ENCODE results near the gene GPX5.
A peak's percentile ranks its signal among the peaks of the same experiment; 100 is the strongest.

Gene GPX5

DNA sequence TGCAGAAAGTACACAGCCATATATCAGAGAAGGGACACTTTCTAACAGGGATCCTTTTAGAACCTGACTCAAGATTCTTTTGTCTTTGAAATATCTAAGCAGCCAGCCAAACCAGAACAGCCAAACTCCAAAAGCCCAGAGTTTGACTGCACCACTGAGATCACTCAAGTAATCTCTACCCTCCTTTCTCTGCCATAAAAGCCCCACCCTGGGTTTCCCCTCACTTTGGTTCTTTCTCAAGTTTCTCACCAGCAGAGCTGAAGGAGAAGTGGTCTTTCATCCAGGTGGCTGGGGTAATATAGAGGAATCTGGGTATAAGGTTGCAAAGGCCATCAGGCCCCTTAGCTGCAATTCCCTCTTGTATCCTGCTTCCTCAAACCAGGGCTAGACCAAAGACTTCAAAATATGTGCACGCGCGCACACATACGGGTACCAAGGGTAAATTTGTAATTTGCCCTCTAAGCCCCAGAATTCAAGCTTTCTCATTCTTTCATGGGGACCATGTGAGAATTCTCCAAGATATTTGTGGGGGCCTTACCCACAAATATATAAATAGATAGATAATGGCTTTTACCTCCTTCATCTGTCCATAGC lies 42.9 kb downstream of the GPX5 start:
- no peak overlapping the region for H4K8ac ChIP-seq (ENCODE audit: low read depth, low read length)
- no peak overlapping the region for H3K4ac ChIP-seq (ENCODE audit: low read length)
- H3K4me3 ChIP-seq (ENCODE audit: low read length in 2 of 2): no peak overlapping the region
- H3K9ac ChIP-seq (ENCODE audit: low read depth, low read length, poor library complexity): no peak overlapping the region
- no peak for DNase-seq (ENCODE audit: low spot score)
- H2BK12ac ChIP-seq (ENCODE audit: low read length): no peak overlapping the region
- H2BK120ac ChIP-seq (ENCODE audit: low read depth, low read length): no peak overlapping the region
- no peak overlapping the region for H4K91ac ChIP-seq (ENCODE audit: low read depth, low read length, poor library complexity)
- H3K18ac ChIP-seq (ENCODE audit: low read length): no peak overlapping the region
- H3K14ac ChIP-seq (ENCODE audit: low read length): no peak overlapping the region
- peak overlapping the region; percentile 62 for H3K27ac ChIP-seq (replicated peaks; ENCODE audit: low read length)
- no peak overlapping the region for H2BK15ac ChIP-seq (ENCODE audit: low read length)
- H3K4me2 ChIP-seq (ENCODE audit: insufficient read depth, low read length, poor library complexity, severe bottlenecking): no peak overlapping the region
- H2AK5ac ChIP-seq (ENCODE audit: low read depth, low read length): no peak overlapping the region
- no peak overlapping the region for H2AFZ ChIP-seq (ENCODE audit: low read length)
- no peaks in the 10 kb centered on the region for H3K27me3 ChIP-seq (ENCODE audit: control insufficient read depth in 3 of 3, insufficient read depth in 3 of 3, low read depth in 1 of 3, low read length in 3 of 3)
- peaks cover 0 to 4% of the 10 kb centered on the region in 2 donors for H3K9me3 ChIP-seq (replicated peaks in 1 of 2; ENCODE audit: control insufficient read depth in 2 of 2, insufficient read depth in 1 of 2, low read depth in 1 of 2, low read length in 2 of 2)
- no peaks in the 10 kb centered on the region for H3K79me1 ChIP-seq (ENCODE audit: low read depth, low read length)
- H3K36me3 ChIP-seq (replicated peaks in 1 of 2; ENCODE audit: control insufficient read depth in 2 of 2, insufficient read depth in 2 of 2, low read length in 2 of 2): peaks cover 0 to 6% of the 10 kb centered on the region in 2 donors
- peaks cover 9% of the 10 kb centered on the region in 2 donors for H3K4me1 ChIP-seq (ENCODE audit: control insufficient read depth in 2 of 2, insufficient read depth in 1 of 2, low read depth in 1 of 2, low read length in 2 of 2)
- no peak overlapping the region for H3K23ac ChIP-seq (ENCODE audit: low read depth, low read length, poor library complexity)
- no peak overlapping the region for H2BK5ac ChIP-seq (ENCODE audit: low read length)
- no CpG with 5 or more reads among the region's 4 CpGs for WGBS, 2 donors (ENCODE audit: extremely low coverage in 2 of 2, insufficient read length in 2 of 2, insufficient replicate concordance in 1 of 2)

DNA sequence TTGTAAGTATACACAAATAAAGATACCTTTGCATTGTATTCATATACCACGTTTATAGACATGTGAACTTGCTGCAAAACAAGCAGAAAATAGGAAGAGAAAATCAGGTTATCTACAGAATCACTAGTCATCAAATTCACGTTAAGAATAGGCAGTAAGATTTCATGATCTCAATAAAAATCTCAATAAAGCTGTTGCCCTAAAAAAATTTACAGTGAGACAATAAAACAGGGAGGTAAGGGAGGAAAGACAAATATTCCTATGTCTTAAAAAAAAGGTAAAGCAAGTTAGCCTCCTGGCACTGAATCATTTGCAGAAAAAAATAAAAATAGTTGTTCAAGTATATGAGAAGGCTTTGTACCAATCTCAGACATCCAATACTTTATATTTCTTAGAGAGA lies 44.1 kb downstream of the GPX5 start:
- no peak overlapping the region for H3K4ac ChIP-seq (ENCODE audit: low read length)
- no peak overlapping the region for H2BK5ac ChIP-seq (ENCODE audit: low read length)
- no peak overlapping the region for H3K18ac ChIP-seq (ENCODE audit: low read length)
- no peak overlapping the region for H2AK5ac ChIP-seq (ENCODE audit: low read depth, low read length)
- no peak overlapping the region for H2BK120ac ChIP-seq (ENCODE audit: low read depth, low read length)
- no peak overlapping the region for H4K91ac ChIP-seq (ENCODE audit: low read depth, low read length, poor library complexity)
- H3K23ac ChIP-seq (ENCODE audit: low read depth, low read length, poor library complexity): no peak overlapping the region
- peaks cover 5 to 9% of the 10 kb centered on the region in 2 donors for H3K4me1 ChIP-seq (ENCODE audit: control insufficient read depth in 2 of 2, insufficient read depth in 1 of 2, low read depth in 1 of 2, low read length in 2 of 2)
- H3K14ac ChIP-seq (ENCODE audit: low read length): no peak overlapping the region
- H3K4me2 ChIP-seq (ENCODE audit: insufficient read depth, low read length, poor library complexity, severe bottlenecking): no peak overlapping the region
- no peak overlapping the region for H2BK15ac ChIP-seq (ENCODE audit: low read length)
- H3K9ac ChIP-seq (ENCODE audit: low read depth, low read length, poor library complexity): no peak overlapping the region
- peaks cover 0 to 6% of the 10 kb centered on the region in 2 donors for H3K36me3 ChIP-seq (replicated peaks in 1 of 2; ENCODE audit: control insufficient read depth in 2 of 2, insufficient read depth in 2 of 2, low read length in 2 of 2)
- H3K4me3 ChIP-seq (ENCODE audit: low read length in 2 of 2): no peak overlapping the region
- no peaks in the 10 kb centered on the region for H3K27me3 ChIP-seq (ENCODE audit: control insufficient read depth in 3 of 3, insufficient read depth in 3 of 3, low read depth in 1 of 3, low read length in 3 of 3)
- no CpG with 5 or more reads among the region's 2 CpGs for WGBS, 2 donors (ENCODE audit: extremely low coverage in 2 of 2, insufficient read length in 2 of 2, insufficient replicate concordance in 1 of 2)
- H4K8ac ChIP-seq (ENCODE audit: low read depth, low read length): no peak overlapping the region
- H2BK12ac ChIP-seq (ENCODE audit: low read length): no peak overlapping the region
- no peaks in the 10 kb centered on the region for H3K79me1 ChIP-seq (ENCODE audit: low read depth, low read length)
- DNase-seq (ENCODE audit: low spot score): no peak
- no peak overlapping the region for H2AFZ ChIP-seq (ENCODE audit: low read length)
- peaks cover 0 to 4% of the 10 kb centered on the region in 2 donors for H3K9me3 ChIP-seq (replicated peaks in 1 of 2; ENCODE audit: control insufficient read depth in 2 of 2, insufficient read depth in 1 of 2, low read depth in 1 of 2, low read length in 2 of 2)
- H3K27ac ChIP-seq (replicated peaks; ENCODE audit: low read length): no peak overlapping the region

DNA sequence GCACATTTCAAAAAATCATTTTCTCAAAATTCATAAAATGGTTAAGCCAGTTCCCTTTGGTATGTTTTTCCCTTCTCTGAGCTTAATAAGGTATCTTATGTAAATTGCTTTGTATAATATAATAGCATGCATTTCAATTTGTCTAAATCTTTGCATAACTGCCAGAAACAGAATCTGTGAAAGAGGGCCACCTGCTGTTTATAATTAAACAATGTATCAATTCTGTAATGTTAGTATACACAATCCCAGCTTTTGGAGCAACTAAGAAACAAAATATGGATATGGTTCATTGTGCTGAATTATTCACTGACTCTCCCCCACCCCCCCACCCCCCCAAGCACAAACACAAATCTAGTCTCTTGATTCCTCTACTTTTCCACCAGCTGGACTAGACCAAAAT lies 54.8 kb downstream of the GPX5 start:
- no peak overlapping the region for H2BK120ac ChIP-seq (ENCODE audit: low read depth, low read length)
- H3K36me3 ChIP-seq (replicated peaks in 1 of 2; ENCODE audit: control insufficient read depth in 2 of 2, insufficient read depth in 2 of 2, low read length in 2 of 2): peaks cover 2 to 3% of the 10 kb centered on the region in 2 donors
- H3K27me3 ChIP-seq (ENCODE audit: control insufficient read depth in 3 of 3, insufficient read depth in 3 of 3, low read depth in 1 of 3, low read length in 3 of 3): no peaks in the 10 kb centered on the region
- no peak overlapping the region for H3K18ac ChIP-seq (ENCODE audit: low read length)
- H2AK5ac ChIP-seq (ENCODE audit: low read depth, low read length): no peak overlapping the region
- no peak overlapping the region for H3K27ac ChIP-seq (replicated peaks; ENCODE audit: low read length)
- DNase-seq (ENCODE audit: low spot score): no peak
- no peaks in the 10 kb centered on the region for H3K79me1 ChIP-seq (ENCODE audit: low read depth, low read length)
- H3K4me1 ChIP-seq (ENCODE audit: control insufficient read depth in 2 of 2, insufficient read depth in 1 of 2, low read depth in 1 of 2, low read length in 2 of 2): peaks cover 0 to 2% of the 10 kb centered on the region in 2 donors
- no peak overlapping the region for H4K91ac ChIP-seq (ENCODE audit: low read depth, low read length, poor library complexity)
- no peak overlapping the region for H4K8ac ChIP-seq (ENCODE audit: low read depth, low read length)
- no peak overlapping the region for H3K14ac ChIP-seq (ENCODE audit: low read length)
- no peak overlapping the region for H3K9ac ChIP-seq (ENCODE audit: low read depth, low read length, poor library complexity)
- no peak overlapping the region for H3K4me2 ChIP-seq (ENCODE audit: insufficient read depth, low read length, poor library complexity, severe bottlenecking)
- H3K9me3 ChIP-seq (replicated peaks in 1 of 2; ENCODE audit: control insufficient read depth in 2 of 2, insufficient read depth in 1 of 2, low read depth in 1 of 2, low read length in 2 of 2): no peaks in the 10 kb centered on the region
- no peak overlapping the region for H3K4me3 ChIP-seq (ENCODE audit: low read length in 2 of 2)
- no peak overlapping the region for H2AFZ ChIP-seq (ENCODE audit: low read length)
- H3K4ac ChIP-seq (ENCODE audit: low read length): no peak overlapping the region
- no peak overlapping the region for H2BK15ac ChIP-seq (ENCODE audit: low read length)
- no peak overlapping the region for H3K23ac ChIP-seq (ENCODE audit: low read depth, low read length, poor library complexity)
- H2BK12ac ChIP-seq (ENCODE audit: low read length): no peak overlapping the region
- no peak overlapping the region for H2BK5ac ChIP-seq (ENCODE audit: low read length)

DNA sequence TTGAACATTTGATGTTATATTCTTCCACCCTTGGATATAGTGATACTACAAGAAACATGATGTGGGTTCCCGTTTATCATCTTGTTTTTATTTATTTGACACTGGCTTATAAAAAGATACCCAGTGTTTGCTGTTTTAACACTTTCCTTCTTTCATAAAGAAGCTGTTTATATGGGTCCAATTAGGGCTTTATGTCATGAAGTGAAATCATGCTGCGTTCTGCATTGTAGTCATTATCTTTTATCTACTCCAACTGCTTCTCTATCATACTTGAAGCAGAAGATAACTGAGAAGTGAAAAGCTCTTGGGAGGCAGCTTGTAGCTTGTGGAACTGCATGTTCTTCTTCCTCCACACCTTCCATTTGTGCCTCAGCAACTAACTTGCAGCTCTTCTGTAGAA lies 57.8 kb downstream of the GPX5 start:
- Histone ChIP-seq H3K14ac (ENCODE audit: low read length) (no peak overlapping the region), H3K4ac (ENCODE audit: low read length) (no peak overlapping the region), H2AFZ (ENCODE audit: low read length) (no peak overlapping the region), H3K9me3 (replicated peaks in 1 of 2; ENCODE audit: control insufficient read depth in 2 of 2, insufficient read depth in 1 of 2, low read depth in 1 of 2, low read length in 2 of 2) (no peaks in the 10 kb centered on the region), H3K79me1 (ENCODE audit: low read depth, low read length) (no peaks in the 10 kb centered on the region), H4K8ac (ENCODE audit: low read depth, low read length) (no peak overlapping the region), H3K23ac (ENCODE audit: low read depth, low read length, poor library complexity) (no peak overlapping the region), H3K9ac (ENCODE audit: low read depth, low read length, poor library complexity) (no peak overlapping the region), H3K27ac (replicated peaks; ENCODE audit: low read length) (no peak overlapping the region), H2BK12ac (ENCODE audit: low read length) (no peak overlapping the region), H2BK120ac (ENCODE audit: low read depth, low read length) (no peak overlapping the region), H3K4me1 (ENCODE audit: control insufficient read depth in 2 of 2, insufficient read depth in 1 of 2, low read depth in 1 of 2, low read length in 2 of 2) (peaks cover 8% of the 10 kb centered on the region in 2 donors), H2BK15ac (ENCODE audit: low read length) (no peak overlapping the region), H2AK5ac (ENCODE audit: low read depth, low read length) (no peak overlapping the region), H3K27me3 (ENCODE audit: control insufficient read depth in 3 of 3, insufficient read depth in 3 of 3, low read depth in 1 of 3, low read length in 3 of 3) (no peaks in the 10 kb centered on the region), H3K36me3 (replicated peaks in 1 of 2; ENCODE audit: control insufficient read depth in 2 of 2, insufficient read depth in 2 of 2, low read length in 2 of 2) (no peaks in the 10 kb centered on the region), H4K91ac (ENCODE audit: low read depth, low read length, poor library complexity) (no peak overlapping the region), H3K4me3 (ENCODE audit: low read length in 2 of 2) (no peak overlapping the region), H3K18ac (ENCODE audit: low read length) (no peak overlapping the region), H3K4me2 (ENCODE audit: insufficient read depth, low read length, poor library complexity, severe bottlenecking) (no peak overlapping the region), H2BK5ac (ENCODE audit: low read length) (no peak overlapping the region)
- WGBS, 2 donors (ENCODE audit: extremely low coverage in 2 of 2, insufficient read length in 2 of 2, insufficient replicate concordance in 1 of 2): no CpG with 5 or more reads among the region's 2 CpGs
- DNase-seq (ENCODE audit: low spot score): no peak

Data from neuronal stem cell (in vitro differentiated cells).